Activated CD4-positive, alpha-beta T cell treated with anti-CD3 and anti-CD28 coated beads for 1 hour (primary cell): Measurements from ENCODE around the gene NHS.

ENCODE experiments used
- DNase-seq: peaks from one replicate; pipeline ENCODE4 v3.0.0-alpha.2; 2020

The NHS gene

GRCh38 chrX:17374619-17375366, at the start of gene NHS:
NHS (plus strand) TSS chrX:17375200; CDS start chrX:17375758, 558 bp downstream.
- DNase-seq: no peak

DNA sequence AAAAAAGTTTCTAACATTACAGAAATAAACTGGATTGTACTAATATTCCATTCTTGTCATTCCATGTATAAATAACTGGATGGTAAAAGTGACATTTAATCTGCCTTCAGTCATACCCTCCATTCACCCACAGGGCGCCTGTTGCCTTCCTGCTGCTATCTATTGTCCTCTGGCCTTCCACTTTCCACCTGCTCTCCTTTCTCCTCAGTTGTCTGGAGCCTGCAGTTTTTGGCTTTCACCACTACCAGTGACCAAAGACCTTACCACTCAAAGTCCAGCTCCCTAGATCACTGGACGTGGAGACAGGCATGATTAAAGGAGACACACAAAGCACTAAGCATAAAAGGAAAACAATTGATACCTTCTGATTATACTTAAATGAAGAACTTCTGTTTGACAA, 46.2 kb upstream of the NHS start:
- DNase-seq: no peak

DNA sequence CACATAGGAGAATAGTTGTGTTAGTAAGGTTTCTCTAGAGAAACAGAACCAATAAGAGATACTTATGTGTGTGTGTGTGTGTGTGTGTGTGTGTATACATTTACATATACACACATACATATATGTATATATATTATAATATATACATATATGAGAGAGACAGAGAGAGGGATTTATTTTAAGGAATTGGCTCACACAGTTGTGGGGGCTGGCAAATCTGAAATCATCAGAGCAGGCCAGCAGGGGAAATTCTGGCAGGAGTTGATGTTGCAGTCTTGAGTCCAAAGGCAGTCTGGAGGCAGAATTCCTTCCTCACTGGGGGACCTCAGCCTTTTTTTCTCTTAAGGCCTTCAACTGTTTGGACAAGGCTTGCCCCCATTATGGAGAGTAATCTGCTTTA, 38.6 kb upstream of the NHS start:
- DNase-seq: no peak

GRCh38 chrX:17355976-17356375, 19.0 kb upstream of the NHS start:
- no peak for DNase-seq

DNA sequence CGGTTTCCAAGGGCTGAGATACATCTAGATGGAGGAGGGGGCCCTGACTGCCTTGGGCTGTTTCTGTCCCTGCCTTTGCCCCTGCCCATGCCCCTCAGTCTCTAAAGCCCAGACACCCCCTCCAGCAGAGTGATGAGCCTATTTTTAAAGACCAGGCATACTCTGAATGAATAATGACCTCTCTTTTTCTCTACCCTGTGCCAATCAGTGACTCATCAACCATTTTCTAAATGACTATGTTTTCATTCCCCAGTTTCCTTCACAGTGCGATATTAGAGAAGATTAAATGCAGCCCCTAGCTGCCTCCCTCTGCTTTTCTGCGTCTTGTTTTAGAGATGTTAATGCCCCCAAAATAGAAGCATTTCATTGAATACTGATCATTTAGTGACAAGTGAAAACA, 15.5 kb upstream of the NHS start:
- DNase-seq: no peak

DNA sequence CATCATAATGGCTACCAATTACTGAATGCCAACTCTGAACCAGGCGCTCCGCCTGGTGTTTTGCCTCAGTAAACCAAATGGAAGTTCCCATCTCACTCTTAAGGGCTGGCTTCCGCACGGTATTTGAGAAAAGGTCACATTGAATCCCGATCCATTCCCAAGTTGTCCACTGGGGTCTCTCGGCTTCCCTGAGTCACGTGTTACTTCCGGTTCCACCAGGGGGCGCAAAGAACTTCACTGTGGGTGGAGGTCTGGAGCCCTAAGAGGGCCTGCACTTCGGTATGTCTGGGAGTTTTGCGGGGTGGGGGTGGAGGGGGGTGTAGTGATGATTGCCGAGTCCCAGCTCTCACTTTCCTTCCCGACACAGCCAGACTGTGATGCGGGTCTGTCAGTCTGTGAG, 13.4 kb upstream of the NHS start:
- no peak for DNase-seq

- DNase-seq: no peak
These were observed 7.0 kb upstream of the NHS start for GRCh38 chrX:17368002-17368401.

GRCh38 chrX:17369309-17369708, 5.7 kb upstream of the NHS start:
- DNase-seq: no peak

DNA sequence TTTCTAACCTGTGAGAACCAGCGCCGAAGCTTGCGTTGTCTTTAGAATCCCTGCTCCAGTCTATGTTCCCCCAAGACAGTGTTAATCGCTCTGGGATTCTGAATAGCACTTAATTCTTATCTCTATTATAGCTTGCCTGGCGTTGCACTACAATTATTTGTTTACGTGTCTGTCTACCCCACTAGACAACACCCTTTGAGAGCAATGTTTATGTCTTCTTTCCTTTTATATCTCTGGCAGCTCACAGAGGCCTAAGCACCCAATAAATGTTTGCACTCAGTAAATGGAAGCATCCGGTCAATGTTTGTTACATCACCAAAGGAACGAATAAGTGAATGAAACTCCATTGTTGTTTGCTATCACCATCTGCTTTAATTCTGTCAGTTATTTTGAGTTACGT, 4.8 kb upstream of the NHS start:
- DNase-seq: no peak

DNA sequence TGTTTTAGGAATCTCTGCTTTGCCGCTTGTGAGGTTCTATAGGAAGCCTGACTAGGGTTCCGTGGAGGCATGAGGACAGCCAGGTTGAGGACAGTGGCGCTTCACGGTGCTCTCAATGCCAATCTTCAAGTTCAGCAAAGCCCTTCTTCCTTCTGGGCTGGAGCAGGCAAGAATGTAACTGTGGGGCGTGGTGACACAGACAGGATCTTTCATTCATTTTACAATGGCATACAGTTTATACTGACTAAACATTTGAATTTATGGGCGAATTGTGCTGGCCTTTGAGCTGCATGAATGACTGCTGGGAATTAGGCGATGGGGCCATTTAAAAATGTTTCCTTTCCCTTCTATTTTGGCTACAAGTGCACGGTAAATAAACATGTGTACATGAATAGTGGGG, 2.9 kb upstream of the NHS start:
- no peak for DNase-seq

DNA sequence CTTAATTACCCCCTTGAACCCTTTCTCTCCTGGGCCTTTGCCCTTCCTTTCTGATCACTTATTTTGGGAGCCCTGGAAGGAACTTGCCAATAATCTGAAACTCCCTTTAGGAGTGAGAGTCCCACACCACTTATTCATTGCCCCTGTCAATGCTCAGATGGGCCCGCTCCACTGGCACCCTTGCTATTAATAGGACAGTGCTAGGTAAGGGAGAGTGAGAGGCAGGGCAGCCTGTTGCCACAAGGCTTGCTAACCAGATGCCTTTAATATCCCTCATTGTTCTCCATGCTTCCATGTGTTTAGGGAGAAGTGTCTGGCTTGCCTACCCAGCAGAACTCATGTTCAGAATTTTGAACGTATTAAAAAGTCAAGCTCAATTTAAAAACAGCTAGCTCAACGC, 1.7 kb upstream of the NHS start:
- no peak for DNase-seq

DNA sequence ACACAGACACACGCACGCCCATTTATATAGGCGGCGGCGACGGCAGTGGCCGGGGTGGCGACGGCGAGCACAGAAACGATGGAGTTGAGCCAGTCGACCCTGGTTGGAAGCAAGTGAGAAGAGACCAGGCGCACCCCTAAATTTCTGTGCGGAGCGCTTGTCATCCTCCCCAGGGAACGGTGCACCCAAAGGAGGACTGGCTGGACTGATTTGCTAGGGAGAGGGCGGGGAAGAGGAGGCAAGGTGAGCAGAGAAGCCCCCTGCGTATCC, 302 bp downstream of the NHS start:
- DNase-seq: no peak

DNA sequence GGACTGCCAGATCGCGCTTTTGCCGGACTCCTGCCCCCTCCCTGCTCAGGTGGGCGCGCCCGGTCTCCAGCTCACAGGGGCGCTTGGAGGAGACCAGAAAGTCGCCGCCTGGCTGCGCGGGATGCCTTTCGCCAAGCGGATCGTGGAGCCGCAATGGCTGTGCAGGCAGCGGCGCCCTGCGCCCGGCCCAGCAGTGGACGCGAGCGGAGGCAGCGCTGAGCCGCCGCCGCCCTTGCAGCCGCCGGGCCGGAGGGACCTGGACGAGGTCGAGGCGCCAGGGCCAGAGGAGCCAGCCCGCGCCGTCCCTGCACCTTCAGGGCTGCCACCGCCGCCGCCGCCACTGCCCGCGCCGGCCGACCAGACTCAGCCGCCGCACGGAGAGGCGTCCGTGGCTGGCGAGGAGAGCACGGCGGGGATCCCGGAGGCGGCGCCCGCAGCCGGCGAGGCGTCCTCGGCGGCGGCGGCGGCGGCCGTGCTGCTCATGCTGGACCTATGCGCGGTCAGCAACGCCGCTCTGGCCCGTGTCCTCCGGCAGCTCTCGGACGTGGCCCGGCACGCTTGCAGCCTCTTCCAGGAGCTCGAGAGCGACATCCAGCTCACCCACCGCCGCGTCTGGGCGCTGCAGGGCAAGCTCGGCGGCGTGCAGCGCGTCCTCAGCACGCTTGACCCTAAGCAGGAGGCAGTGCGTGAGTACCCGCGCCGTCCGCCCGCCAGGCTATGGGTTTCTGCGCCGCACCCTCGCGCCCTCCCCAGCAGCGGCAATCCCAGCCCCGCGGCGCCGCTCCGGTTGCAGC, 834 bp downstream of the NHS start:
- no peak for DNase-seq

DNA sequence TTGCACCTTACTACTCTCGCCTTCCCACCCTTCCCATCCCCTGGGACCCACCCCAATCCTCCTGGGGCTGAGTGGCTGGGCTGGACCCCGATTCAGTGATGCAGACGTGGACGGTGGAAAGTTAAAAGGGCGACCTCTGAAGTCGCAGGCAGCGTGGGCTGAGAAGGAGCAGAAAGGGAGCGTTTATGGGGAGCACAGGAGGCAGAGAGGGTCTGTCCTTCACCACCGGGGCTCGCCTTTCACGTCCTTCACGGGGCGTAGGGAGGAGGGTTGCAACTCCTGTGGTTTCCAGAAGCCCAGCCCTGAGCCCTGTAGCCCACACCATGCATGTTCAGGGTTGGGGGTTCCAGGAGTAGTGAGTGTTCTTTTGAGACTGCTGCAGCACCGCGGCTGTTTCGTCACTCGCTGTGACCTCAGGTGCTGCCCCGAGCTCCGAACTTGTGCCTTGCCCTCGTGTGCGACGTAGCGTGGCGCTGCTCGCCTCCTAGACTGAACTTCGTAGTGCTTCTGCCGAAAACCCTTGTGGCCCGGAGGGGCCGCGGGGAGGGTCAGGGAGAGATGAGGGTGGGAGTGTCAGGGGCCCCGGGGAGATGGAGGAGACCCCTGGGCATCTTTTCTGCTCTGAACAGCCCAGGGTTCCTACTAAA, 1.6 kb downstream of the NHS start:
- DNase-seq: no peak

DNA sequence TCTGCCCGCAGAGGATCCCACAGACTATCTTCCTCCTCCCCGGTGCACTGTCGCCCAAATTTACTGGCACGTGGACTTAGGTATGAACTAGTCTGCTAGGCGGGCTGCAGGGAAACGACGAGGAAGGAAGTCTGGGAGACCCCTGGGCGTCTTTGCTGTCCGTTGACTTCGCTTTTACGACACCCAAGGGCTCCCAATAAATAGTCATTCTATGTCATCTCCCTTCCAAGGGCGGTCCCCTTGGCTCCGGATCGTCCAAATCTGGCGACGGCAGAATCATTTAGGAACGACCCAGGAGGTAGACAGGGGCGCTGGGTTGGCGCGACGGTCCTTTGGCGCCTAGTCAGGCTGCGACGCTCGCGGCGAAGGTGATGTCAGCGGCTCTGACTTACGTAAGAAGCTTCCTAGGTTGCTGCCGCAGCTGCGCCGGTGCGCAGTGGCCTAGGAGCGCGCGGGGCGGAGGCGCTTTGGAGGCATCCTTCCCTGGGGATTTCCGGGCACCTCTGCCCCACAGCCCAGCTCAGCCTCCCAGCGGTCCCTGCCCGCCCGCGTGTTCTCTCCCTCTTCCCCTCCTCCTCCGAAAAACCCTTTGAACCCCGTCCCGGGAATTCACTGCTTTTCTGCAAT, 2.2 kb downstream of the NHS start:
- no peak for DNase-seq

DNA sequence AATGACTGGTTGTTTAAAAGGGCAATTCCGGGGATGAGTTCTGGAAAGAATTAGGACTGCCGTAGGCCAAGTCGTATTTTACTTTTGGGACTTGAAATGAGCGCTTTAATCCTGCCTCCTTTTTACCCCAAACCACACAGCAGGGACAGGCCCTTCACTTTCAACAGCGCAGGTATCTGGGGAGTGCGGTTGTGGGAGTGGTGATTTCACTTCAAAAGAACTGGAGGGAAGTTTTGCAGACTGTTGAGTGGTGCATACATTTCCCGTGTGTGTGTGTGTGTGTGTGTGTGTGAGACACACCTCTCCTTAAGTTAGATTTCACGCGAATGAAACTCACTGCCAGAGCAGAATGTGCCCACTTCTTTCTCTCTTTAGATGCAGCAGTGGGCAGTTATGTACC, 2.8 kb downstream of the NHS start:
- DNase-seq: no peak

GRCh38 chrX:17380221-17380620, 5.2 kb downstream of the NHS start:
- DNase-seq: no peak

GRCh38 chrX:17390419-17390850, 15.4 kb downstream of the NHS start:
- no peak for DNase-seq

DNA sequence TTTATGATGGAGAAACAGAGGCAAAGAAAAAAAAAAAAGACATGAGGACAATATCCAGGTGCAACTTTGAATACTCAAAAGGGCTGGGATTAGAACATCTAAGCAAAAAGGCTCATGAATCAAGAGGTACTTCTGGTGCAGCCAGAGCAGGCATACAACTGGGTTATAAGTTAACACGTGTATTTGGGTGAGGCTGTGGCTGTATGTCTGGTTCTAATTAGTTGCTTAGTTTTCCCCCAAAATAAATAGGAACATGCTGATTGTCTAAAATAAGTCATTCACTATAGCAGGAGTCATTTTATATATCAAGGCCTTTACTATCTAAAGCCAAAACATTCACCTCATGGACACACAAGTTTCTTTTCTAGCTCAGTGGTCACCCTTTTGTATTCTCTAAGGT, 20.2 kb downstream of the NHS start:
- no peak for DNase-seq

GRCh38 chrX:17397074-17397473, 22.1 kb downstream of the NHS start:
- no peak for DNase-seq

DNA sequence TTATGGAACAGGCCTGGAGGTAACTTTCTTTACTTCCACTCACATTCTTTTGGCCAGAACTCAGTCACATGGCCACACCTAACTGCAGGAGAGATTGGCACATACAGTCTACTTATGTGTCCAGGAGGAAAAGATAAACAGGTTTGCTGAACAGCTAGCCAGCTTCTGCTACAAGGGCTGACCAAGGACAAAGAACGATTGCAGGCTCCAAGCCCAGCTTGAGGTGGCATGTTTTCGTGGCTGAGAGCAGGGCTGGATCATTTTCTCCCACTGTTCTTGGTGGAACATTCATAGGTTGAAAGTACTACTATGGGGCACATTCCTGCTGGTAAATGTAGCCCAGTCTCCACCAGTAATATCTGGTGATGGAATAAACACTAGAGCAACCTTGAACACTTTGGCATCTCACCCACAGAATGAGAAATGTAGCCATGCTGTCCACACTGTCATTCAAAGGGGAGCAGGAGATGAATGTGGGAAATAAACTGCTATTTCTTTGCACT, 28.2 kb downstream of the NHS start:
- no peak for DNase-seq

- DNase-seq: no peak
These were observed 29.0 kb downstream of the NHS start for GRCh38 chrX:17403972-17404371.

DNA sequence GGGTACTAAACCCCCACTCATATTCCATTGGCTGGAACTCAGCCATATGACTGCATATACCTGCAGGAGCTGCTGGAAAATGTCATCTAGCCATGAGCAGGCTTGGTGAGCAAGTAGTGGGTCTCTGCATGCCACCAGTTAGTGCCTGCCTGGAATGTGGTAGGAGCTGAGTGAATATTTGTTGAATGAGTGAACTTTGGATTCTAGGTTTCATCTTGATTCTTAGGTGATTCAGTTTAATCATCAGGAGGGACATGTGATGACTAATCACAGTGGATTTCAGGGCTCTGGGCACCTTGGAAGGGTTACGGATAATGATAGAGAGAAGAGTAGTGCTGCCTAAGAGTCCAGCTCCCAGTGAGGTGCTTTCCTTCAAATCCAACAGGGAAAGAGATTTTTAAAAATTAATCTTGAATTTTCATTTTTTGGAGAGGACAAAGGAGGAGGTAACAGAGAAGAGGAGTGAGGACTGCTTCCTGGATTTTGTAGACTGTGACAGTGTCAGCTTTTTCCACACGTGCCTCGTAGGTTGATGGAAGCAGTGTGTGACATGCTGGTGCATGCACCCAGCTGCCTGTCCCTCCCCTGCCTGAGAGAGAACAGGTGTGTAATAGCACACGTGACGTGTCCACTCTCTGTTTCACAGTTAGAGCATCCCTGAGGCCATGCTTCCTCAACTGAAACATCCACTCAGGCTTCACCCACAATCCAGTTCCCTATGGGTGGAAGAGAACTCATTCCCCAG, 30.4 kb downstream of the NHS start:
- no peak for DNase-seq
